ENCODE data around the gene LPCAT1. TPM values are rescaled to one million over a fixed set of nuclear protein-coding genes. Genes with fewer than 3 reads are reported as not detected.
A peak's percentile ranks its signal among the peaks of the same experiment; 100 is the strongest.
"Not testable (repeated sequence)": the region's sequence is repeated elsewhere in the genome, so short reads cannot be mapped to it uniquely, and the experiment has no call there.

LPCAT1 gene
- total RNA-seq, 1 donor from 2014 or later, result 269 TPM

GRCh38 chr5:1516615-1517601 is 6.9 kb downstream of the LPCAT1 start:
- POLR2A ChIA-PET, result interaction anchor here (0.6 to 4.1 kb wide), 5 partner anchors 14 to 35 kb away, joined by 3 to 12 read pairs (median 3); no protein-coding TSS in a partner anchor
- TF ChIP-seq CTCF (IDR thresholded peaks at IDR 0.05), result no peak
- peaks cover 47% of the 10 kb centered on the region for H3K4me1 Mint-ChIP-seq
- H3K36me3 Mint-ChIP-seq (ENCODE audit: low read depth), result peaks cover 68% of the 10 kb centered on the region
- H3K4me3 Mint-ChIP-seq, result no peak overlapping the region
- peak overlapping the region; percentile 12 for H3K27ac Mint-ChIP-seq
- DNase-seq, result peak; percentile 12
- CTCF ChIA-PET, result interaction anchor here (1.5 kb wide), 1 partner anchor 19 kb away, joined by 4 read pairs; no protein-coding TSS in a partner anchor
- no peaks in the 10 kb centered on the region for H3K9me3 Mint-ChIP-seq
- intact Hi-C loops (cut with micrococcal nuclease), result no loop called here
- ATAC-seq (ENCODE audit: low read depth), result no peak
- no peaks in the 10 kb centered on the region for H3K27me3 Mint-ChIP-seq

- Mint-ChIP-seq H3K4me1 (peaks cover 46% of the 10 kb centered on the region), H3K27me3 (no peaks in the 10 kb centered on the region), H3K4me3 (no peak overlapping the region), H3K36me3 (ENCODE audit: low read depth) (peaks cover 68% of the 10 kb centered on the region), H3K9me3 (no peaks in the 10 kb centered on the region), H3K27ac (peak overlapping the region; percentile 12)
- ChIA-PET CTCF (interaction anchor here (1.5 kb wide), 1 partner anchor 20 kb away, joined by 4 read pairs; no protein-coding TSS in a partner anchor), POLR2A (interaction anchor here (0.7 to 4.1 kb wide), 4 partner anchors 13 to 34 kb away, joined by 3 to 12 read pairs (median 3); no protein-coding TSS in a partner anchor)
- TF ChIP-seq CTCF (IDR thresholded peaks at IDR 0.05), result no peak
- intact Hi-C loops (cut with micrococcal nuclease), result no loop called here
- DNase-seq (peak; percentile 9), ATAC-seq (ENCODE audit: low read depth) (no peak)
Observed at GRCh38 chr5:1515921-1516571, 7.7 kb downstream of the LPCAT1 start.

- no peaks in the 10 kb centered on the region for H3K9me3 Mint-ChIP-seq
- no peak for TF ChIP-seq CTCF (IDR thresholded peaks at IDR 0.05)
- peaks cover 46% of the 10 kb centered on the region for H3K4me1 Mint-ChIP-seq
- DNase-seq (no peak), ATAC-seq (ENCODE audit: low read depth) (no peak)
- ChIA-PET CTCF (no interaction called here), POLR2A (interaction anchor here (1.0 to 4.1 kb wide), 3 partner anchors 12 to 33 kb away, joined by 3 to 12 read pairs (median 3); no protein-coding TSS in a partner anchor)
- no peaks in the 10 kb centered on the region for H3K27me3 Mint-ChIP-seq
- intact Hi-C loops (cut with micrococcal nuclease), result no loop called here
- H3K36me3 Mint-ChIP-seq (ENCODE audit: low read depth), result peaks cover 69% of the 10 kb centered on the region
- no peak overlapping the region for H3K27ac Mint-ChIP-seq
- H3K4me3 Mint-ChIP-seq, result no peak overlapping the region
Observed at GRCh38 chr5:1515311-1515920, 8.3 kb downstream of the LPCAT1 start.

- POLR2A ChIA-PET, result interaction anchor here (1.2 kb wide), 1 partner anchor 25 kb away, joined by 3 read pairs; no protein-coding TSS in a partner anchor
Observed at GRCh38 chr5:1514819-1515310, 8.9 kb downstream of the LPCAT1 start.

More at GRCh38 chr5:1514819-1515310, 8.9 kb downstream of the LPCAT1 start:
- ATAC-seq (ENCODE audit: low read depth); CTCF ChIA-PET; H3K4me3 Mint-ChIP-seq; H3K27me3 Mint-ChIP-seq; intact Hi-C loops (cut with micrococcal nuclease); H3K27ac Mint-ChIP-seq; H3K9me3 Mint-ChIP-seq: not testable (repeated sequence)
- Mint-ChIP-seq H3K4me1 (peaks cover 51% of the 10 kb centered on the region), H3K36me3 (ENCODE audit: low read depth) (peaks cover 69% of the 10 kb centered on the region)
- peak; percentile 2 for DNase-seq
